GM12878 (cell line): ENCODE measurements around the gene TCF4. TPM values are rescaled to one million over a fixed set of nuclear protein-coding genes. Genes with fewer than 3 reads are reported as not detected.

Source experiments
- ATF2 ChIP-seq: IDR thresholded peaks from 2 replicates; pipeline ENCODE4 v1.6.1; 2012; ENCODE audit warnings: low read length, inconsistent platforms
- CUX1 ChIP-seq: IDR thresholded peaks from 2 replicates; pipeline ENCODE4 v1.6.1; 2012; ENCODE audit warnings: improper control_type of control experiment, low read depth, low read length; ENCODE audit not compliant: insufficient replicate concordance
- E2F8 ChIP-seq: fragments of 450-650 bp; IDR thresholded peaks from 2 replicates; pipeline ENCODE4 v1.6.1; 2018; ENCODE audit warnings: mild to moderate bottlenecking, low read depth, moderate library complexity; ENCODE audit not compliant: partially characterized antibody
- EGR1 ChIP-seq, 2 experiments: IDR thresholded peaks; 1 replicate in 1 of 2; 2 replicates in 1 of 2; pipeline ENCODE4 v1.6.1; 2011 to 2012; ENCODE audit warnings: low read depth in 2 of 2, low read length in 2 of 2, borderline replicate concordance in 1 of 2, mild to moderate bottlenecking in 1 of 2, moderate library complexity in 1 of 2
- FOXK2 ChIP-seq: fragments of 450-650 bp; IDR thresholded peaks from 2 replicates; pipeline ENCODE4 v1.6.1; 2017; ENCODE audit warnings: mild to moderate bottlenecking, moderate library complexity
- HDGF ChIP-seq: fragments of 450-650 bp; IDR thresholded peaks from 2 replicates; pipeline ENCODE4 v1.6.1; 2016; ENCODE audit warnings: antibody characterized with exemption
- MEF2B ChIP-seq: fragments of 450-650 bp; IDR thresholded peaks from 2 replicates; pipeline ENCODE4 v1.6.1; 2018; ENCODE audit warnings: mild to moderate bottlenecking, moderate library complexity; ENCODE audit not compliant: partially characterized antibody, poor library complexity, severe bottlenecking
- SIN3A ChIP-seq: IDR thresholded peaks from 2 replicates; pipeline ENCODE4 v1.6.1; 2012; ENCODE audit warnings: low read depth, low read length, improper control_type of control experiment
- TCF7 ChIP-seq: IDR thresholded peaks from 2 replicates; pipeline ENCODE4 v1.6.1; 2014; ENCODE audit warnings: antibody characterized with exemption, borderline replicate concordance
- polyA plus RNA-seq, 11 experiments: library from polyadenylated mRNA; depleted of rRNA in 4 of 11; unstranded in 6 of 11; stranded (reverse) in 5 of 11; fragments of >200 nt; fragmentation: Nextera tagmentation in 4 of 11; fragmentation: Illumina TruSeq in 1 of 11; extraction: Ambion mirVana in 4 of 11; extraction: Trizol in 1 of 11; gene quantifications; 1 replicate in 1 of 11; 2 replicates in 10 of 11; pipeline versions ENCODE4 v1.2.1 to v1.2.3, GENCODE V29; 2011 to 2016; ENCODE audit warnings: inconsistent platforms in 2 of 11, missing spikeins in 2 of 11, low read depth in 1 of 11
- total RNA-seq, 4 experiments: library from RNA; depleted of rRNA in 3 of 4; stranded (reverse); fragments of >200 nt in 3 of 4; fragmentation: Illumina TruSeq in 1 of 4; extraction: Trizol in 1 of 4; gene quantifications; 2 replicates each; pipeline versions ENCODE4 v1.2.1 to v1.2.3, GENCODE V29; 2013 to 2021

The TCF4 gene
- total and polyA plus RNA-seq, 10 of the 15 experiments (the other 5 are each of a cell fraction or from before 2014, with no cell fraction given), result 15.2 to 94.0 (median 31.5) TPM

- TF ChIP-seq CUX1 (no peak), FOXK2 (no peak), EGR1 (IDR thresholded peaks at IDR 0.05; ENCODE audit: borderline replicate concordance in 1 of 2, low read depth in 2 of 2, low read length in 2 of 2) (no peak), ATF2 (no peak), E2F8 (no peak), TCF7 (no peak), SIN3A (no peak), HDGF (no peak), MEF2B (no peak)
- TF ChIP-seq, all 136 proteins: peak for 0
Measured at GRCh38 chr18:55390898-55391297, 197.1 kb downstream of the TCF4 start (continued).
